HCT116 (cell line): Measurements from ENCODE around the gene HMCN2. TPM values are rescaled to one million over a fixed set of nuclear protein-coding genes. Genes with fewer than 3 reads are reported as not detected.

ENCODE experiments used
- ATAC-seq: fragments of 200-7000 bp; cut with Tn5 transposase; 2 replicates; pipeline ENCODE4 v1.9.1; 2020; ENCODE audit warnings: mild to moderate bottlenecking, moderate library complexity
- BruUV-seq: library from RNA; stranded (reverse); fragments of 400-500 nt; replicated peaks from 2 replicates; lab custom pipeline; 2021; lab: Mats Ljungman, UMichigan
- CTCF ChIA-PET: fragments of 300-600 bp; sonication (Branson Sonifier 250); formaldehyde crosslinking; loops from one replicate; lab custom pipeline; 2021; ENCODE audit warnings: antibody characterized with exemption; lab: Charles Lee
- POLR2A ChIA-PET: fragments of 300-600, 350-600 bp; sonication (Branson Sonifier 250); formaldehyde crosslinking; loops from one replicate; lab custom pipeline; 2021; ENCODE audit warnings: antibody characterized with exemption; lab: Charles Lee
- RAD21 ChIA-PET, 2 experiments: fragments of 300-600 bp; sonication (Branson Sonifier 250); formaldehyde crosslinking; loops; one replicate each; lab custom pipeline; 2023; ENCODE audit warnings: low total read pairs in 2 of 2; ENCODE audit not compliant: uncharacterized antibody in 2 of 2, unreplicated experiment in 2 of 2, low non-redundant PET in 1 of 2; lab: Charles Lee
- DNase-seq: peaks from one replicate; pipeline ENCODE4 v3.0.0-alpha.2; 2010; ENCODE audit warnings: low read depth, low spot score
- H2AFZ ChIP-seq: fragments of 200-600 bp; shearing (Covaris generic), sonication (generic); 2 replicates; pipeline ENCODE4 v1.6.1; 2017; ENCODE audit warnings: low read depth, mixed run types, mixed read lengths, antibody characterized with exemption, low read length; ENCODE audit not compliant: poor library complexity, severe bottlenecking
- H3K27ac ChIP-seq: 2 replicates; pipeline ENCODE4 v1.5.1; 2012; ENCODE audit warnings: low read depth, low read length
- H3K27me3 ChIP-seq: fragments of 200-600 bp; sonication (generic); 2 replicates; pipeline ENCODE4 v1.6.1; 2016; ENCODE audit warnings: mixed run types, low read length, mixed read lengths; ENCODE audit not compliant: insufficient read depth
- H3K36me3 ChIP-seq, 2 experiments: fragments of 200-500 bp in 1 of 2; fragments of 200-600 bp in 1 of 2; sonication (Bioruptor generic) in 1 of 2; sonication (generic) in 1 of 2; 2 replicates each; pipeline versions ENCODE4 v1.5.1 to v1.6.1; 2014 to 2016; ENCODE audit warnings: low read length in 2 of 2, inconsistent platforms in 1 of 2, mixed read lengths in 1 of 2, mixed run types in 1 of 2; ENCODE audit not compliant: insufficient read depth in 2 of 2, control insufficient read depth in 1 of 2
- H3K4me1 ChIP-seq, 2 experiments: fragments of 200-600 bp in 1 of 2; sonication (generic) in 1 of 2; 2 replicates each; pipeline versions ENCODE4 v1.5.1 to v1.6.1; 2012 to 2017; ENCODE audit warnings: low read length in 2 of 2, inconsistent platforms in 1 of 2, mild to moderate bottlenecking in 1 of 2, mixed read lengths in 1 of 2, mixed run types in 1 of 2, moderate library complexity in 1 of 2; ENCODE audit not compliant: insufficient read depth in 2 of 2, control insufficient read depth in 1 of 2
- H3K4me2 ChIP-seq: fragments of 200-600 bp; sonication (generic); 2 replicates; pipeline ENCODE4 v1.6.1; 2017; ENCODE audit warnings: mixed run types, low read length, mixed read lengths
- H3K4me3 ChIP-seq, 2 experiments: fragments of 200-600 bp in 1 of 2; sonication (generic) in 1 of 2; replicated peaks in 1 of 2; 2 replicates each; pipeline ENCODE4 v1.5.1; 2011 to 2016; ENCODE audit warnings: low read length in 2 of 2, control low read depth in 1 of 2, low read depth in 1 of 2, mild to moderate bottlenecking in 1 of 2, mixed read lengths in 1 of 2, mixed run types in 1 of 2
- H3K79me2 ChIP-seq: fragments of 200-600 bp; sonication (generic); 2 replicates; pipeline ENCODE4 v1.6.1; 2017; ENCODE audit warnings: mild to moderate bottlenecking, mixed run types, low read length, moderate library complexity, mixed read lengths; ENCODE audit not compliant: insufficient read depth
- H3K9ac ChIP-seq: fragments of 200-600 bp; sonication (generic); 2 replicates; pipeline ENCODE4 v1.6.1; 2016; ENCODE audit warnings: low read length, mixed read lengths
- H3K9me2 ChIP-seq: fragments of 200-600 bp; sonication (generic), shearing (Covaris generic); 2 replicates; pipeline ENCODE4 v1.6.1; 2017; ENCODE audit warnings: mixed run types, mild to moderate bottlenecking, moderate library complexity; ENCODE audit not compliant: insufficient read depth
- H3K9me3 ChIP-seq, 2 experiments: fragments of 200-500 bp in 1 of 2; fragments of 200-600 bp in 1 of 2; sonication (Bioruptor generic) in 1 of 2; sonication (generic) in 1 of 2; 2 replicates each; pipeline ENCODE4 v1.6.1; 2014 to 2017; ENCODE audit warnings: low read length in 2 of 2, mixed read lengths in 2 of 2, inconsistent platforms in 1 of 2, low read depth in 1 of 2, mild to moderate bottlenecking in 1 of 2, mixed run types in 1 of 2, moderate library complexity in 1 of 2; ENCODE audit not compliant: control insufficient read depth in 1 of 2, insufficient read depth in 1 of 2
- H4K20me1 ChIP-seq: fragments of 200-600 bp; sonication (generic), shearing (Covaris generic); 2 replicates; pipeline ENCODE4 v1.6.1; 2017; ENCODE audit warnings: mixed run types, mild to moderate bottlenecking, moderate library complexity; ENCODE audit not compliant: insufficient read depth
- EGR1 ChIP-seq: IDR thresholded peaks from 2 replicates; pipeline ENCODE4 v1.6.1; 2012; ENCODE audit warnings: low read depth
- ELF1 ChIP-seq: IDR thresholded peaks from 2 replicates; pipeline ENCODE4 v1.6.1; 2012; ENCODE audit warnings: low read depth, borderline replicate concordance
- EZH2phosphoT487 ChIP-seq: fragments of 200-600 bp; IDR thresholded peaks from 2 replicates; pipeline ENCODE4 v1.6.1; 2018; ENCODE audit warnings: antibody characterized with exemption, borderline replicate concordance
- RAD21 ChIP-seq: IDR thresholded peaks from 2 replicates; pipeline ENCODE4 v1.6.1; 2012; ENCODE audit warnings: low read depth, mild to moderate bottlenecking
- SP1 ChIP-seq: IDR thresholded peaks from 2 replicates; pipeline ENCODE4 v1.6.1; 2012; ENCODE audit warnings: low read depth
- TCF7L2 ChIP-seq: IDR thresholded peaks from 2 replicates; pipeline ENCODE4 v1.7.0; 2011; ENCODE audit warnings: borderline replicate concordance, inconsistent platforms; ENCODE audit not compliant: insufficient read depth, insufficient read length; ENCODE audit errors: extremely low read depth
- ZFX ChIP-seq: fragments of 450-650 bp; IDR thresholded peaks from 2 replicates; pipeline ENCODE4 v1.6.1; 2017
- intact Hi-C: fragments of 100-400 bp; cut with micrococcal nuclease; formaldehyde crosslinking; loops from 2 replicates; pipeline ENCODE4 v1.10.0; 2022
- total RNA-seq: library from RNA; stranded (reverse); gene quantifications from one replicate; pipeline ENCODE4 v1.2.1, GENCODE V29; 2021; ENCODE audit not compliant: unreplicated experiment
- TF ChIP-seq, protein P1 (sequence below): IDR thresholded peaks from 2 replicates; pipeline ENCODE4 v1.6.1; 2012; ENCODE audit warnings: low read depth

Gene HMCN2
- total RNA-seq, 1 experiment from 2014 or later: 0.22 TPM

DNA sequence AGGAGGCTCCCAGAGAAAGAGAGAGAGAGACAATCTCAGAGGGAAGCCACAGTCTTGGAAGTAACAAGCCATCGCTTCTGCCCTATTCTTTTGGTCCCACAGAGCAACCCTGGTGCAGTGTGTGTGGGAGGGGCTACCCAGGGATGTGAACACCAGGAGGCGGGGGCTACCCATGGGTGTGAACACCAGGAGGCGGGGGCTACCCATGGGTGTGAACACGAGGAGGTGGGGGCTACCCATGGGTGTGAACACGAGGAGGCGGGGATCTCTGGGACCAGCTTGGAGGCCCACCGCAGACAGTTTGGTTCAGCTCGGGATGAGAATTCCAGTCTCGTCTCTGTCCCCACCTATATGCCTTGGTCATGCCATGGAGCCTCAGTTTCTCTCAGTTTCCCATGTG is 44.9 kb downstream of the HMCN2 start:
- no TSS peak for BruUV-seq
- POLR2A ChIA-PET: no interaction called here
- no peak for TF ChIP-seq TCF7L2
- TF ChIP-seq SP1: no peak
- H3K4me1 ChIP-seq: no peaks in the 10 kb centered on the region
- H3K9me2 ChIP-seq: no peaks in the 10 kb centered on the region
- no peak for DNase-seq
- no peak overlapping the region for H3K9ac ChIP-seq
- H3K4me3 ChIP-seq: no peak overlapping the region
- H3K9me3 ChIP-seq: peaks cover 0 to 4% of the 10 kb centered on the region in 2 experiments; a peak in 1 of 4 replicates
- CTCF ChIA-PET: no interaction called here
- no peaks in the 10 kb centered on the region for H3K27me3 ChIP-seq
- intact Hi-C loops: no loop called here
- RAD21 ChIA-PET: no interaction called here
- H3K79me2 ChIP-seq: no peaks in the 10 kb centered on the region
- no peak for ATAC-seq
- no peaks in the 10 kb centered on the region for H4K20me1 ChIP-seq
- no peaks in the 10 kb centered on the region for H3K36me3 ChIP-seq
- no peak overlapping the region for H2AFZ ChIP-seq
- H3K4me2 ChIP-seq: no peak overlapping the region
- no peak overlapping the region for H3K27ac ChIP-seq

DNA sequence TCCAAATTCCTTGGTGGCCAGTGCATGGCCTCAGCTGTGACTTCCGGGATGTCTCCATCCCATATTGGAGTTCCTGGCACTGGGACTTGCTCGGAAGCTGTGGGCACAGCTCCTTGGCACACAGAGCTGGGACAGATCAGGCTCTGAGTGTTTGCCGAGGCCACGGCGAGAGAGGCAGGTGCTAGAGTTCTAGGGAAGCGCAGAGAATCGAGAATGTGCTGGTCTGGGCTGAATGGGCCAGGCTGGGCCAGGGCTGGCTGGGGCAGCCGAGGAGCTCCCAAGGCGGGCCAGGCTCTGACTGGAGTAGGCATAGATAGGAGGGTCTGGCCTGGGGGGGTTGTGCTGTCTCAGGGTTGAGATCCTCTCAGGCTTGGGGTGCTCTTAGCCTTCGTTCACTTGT is 45.4 kb downstream of the HMCN2 start:
- Histone ChIP-seq H3K79me2 (no peaks in the 10 kb centered on the region), H3K9me2 (no peaks in the 10 kb centered on the region)
- no peak for TF ChIP-seq ELF1
- no peak for TF ChIP-seq EZH2phosphoT487
- TF ChIP-seq TCF7L2: no peak
- TF ChIP-seq, protein P1, sequence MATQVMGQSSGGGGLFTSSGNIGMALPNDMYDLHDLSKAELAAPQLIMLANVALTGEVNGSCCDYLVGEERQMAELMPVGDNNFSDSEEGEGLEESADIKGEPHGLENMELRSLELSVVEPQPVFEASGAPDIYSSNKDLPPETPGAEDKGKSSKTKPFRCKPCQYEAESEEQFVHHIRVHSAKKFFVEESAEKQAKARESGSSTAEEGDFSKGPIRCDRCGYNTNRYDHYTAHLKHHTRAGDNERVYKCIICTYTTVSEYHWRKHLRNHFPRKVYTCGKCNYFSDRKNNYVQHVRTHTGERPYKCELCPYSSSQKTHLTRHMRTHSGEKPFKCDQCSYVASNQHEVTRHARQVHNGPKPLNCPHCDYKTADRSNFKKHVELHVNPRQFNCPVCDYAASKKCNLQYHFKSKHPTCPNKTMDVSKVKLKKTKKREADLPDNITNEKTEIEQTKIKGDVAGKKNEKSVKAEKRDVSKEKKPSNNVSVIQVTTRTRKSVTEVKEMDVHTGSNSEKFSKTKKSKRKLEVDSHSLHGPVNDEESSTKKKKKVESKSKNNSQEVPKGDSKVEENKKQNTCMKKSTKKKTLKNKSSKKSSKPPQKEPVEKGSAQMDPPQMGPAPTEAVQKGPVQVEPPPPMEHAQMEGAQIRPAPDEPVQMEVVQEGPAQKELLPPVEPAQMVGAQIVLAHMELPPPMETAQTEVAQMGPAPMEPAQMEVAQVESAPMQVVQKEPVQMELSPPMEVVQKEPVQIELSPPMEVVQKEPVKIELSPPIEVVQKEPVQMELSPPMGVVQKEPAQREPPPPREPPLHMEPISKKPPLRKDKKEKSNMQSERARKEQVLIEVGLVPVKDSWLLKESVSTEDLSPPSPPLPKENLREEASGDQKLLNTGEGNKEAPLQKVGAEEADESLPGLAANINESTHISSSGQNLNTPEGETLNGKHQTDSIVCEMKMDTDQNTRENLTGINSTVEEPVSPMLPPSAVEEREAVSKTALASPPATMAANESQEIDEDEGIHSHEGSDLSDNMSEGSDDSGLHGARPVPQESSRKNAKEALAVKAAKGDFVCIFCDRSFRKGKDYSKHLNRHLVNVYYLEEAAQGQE: no peak
- no peak for TF ChIP-seq EGR1
- no peak for TF ChIP-seq ZFX
- TF ChIP-seq RAD21: no peak
- TF ChIP-seq, all 23 proteins: peak for 0
- no peaks in the 10 kb centered on the region for H3K36me3 ChIP-seq
- ChIA-PET RAD21 (no interaction called here), POLR2A (no interaction called here), CTCF (no interaction called here)
- H3K4me2 ChIP-seq: no peak overlapping the region
- intact Hi-C loops: no loop called here
- no peaks in the 10 kb centered on the region for H4K20me1 ChIP-seq
- H3K4me1 ChIP-seq: no peaks in the 10 kb centered on the region
- no peak overlapping the region for H3K9ac ChIP-seq
- no TSS peak for BruUV-seq
- H2AFZ ChIP-seq: no peak overlapping the region
- H3K9me3 ChIP-seq: peaks cover 0 to 4% of the 10 kb centered on the region in 2 experiments; a peak in 1 of 4 replicates
- H3K27ac ChIP-seq: no peak overlapping the region
- DNase-seq (no peak), ATAC-seq (no peak)
- no peaks in the 10 kb centered on the region for H3K27me3 ChIP-seq
- no peak overlapping the region for H3K4me3 ChIP-seq
